ENCODE data around the gene CAMK4.

The CAMK4 gene

DNA sequence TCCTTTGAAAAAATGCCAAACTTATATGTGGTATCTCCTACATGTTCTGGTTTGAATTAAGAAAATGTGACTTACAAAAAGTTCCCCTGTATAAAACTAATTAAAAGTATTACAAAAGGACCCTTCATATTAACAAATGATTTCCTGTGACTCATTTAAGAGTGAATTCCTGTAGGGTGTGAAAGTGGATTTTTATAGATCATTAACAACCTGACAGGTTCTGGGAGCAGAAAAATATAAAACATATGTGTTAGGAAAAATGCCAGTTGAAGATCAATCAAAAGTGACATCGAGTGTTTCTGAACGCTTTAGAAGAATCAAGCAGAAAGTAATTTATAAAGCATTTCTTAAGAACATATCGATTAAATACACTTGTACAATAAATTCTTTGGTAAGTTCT is 35.5 kb downstream of the CAMK4 start:
- Mint-ChIP-seq H3K4me1 (ENCODE audit: low read depth) (peaks cover 36% of the 10 kb centered on the region), H3K9me3 (ENCODE audit: low read depth) (no peaks in the 10 kb centered on the region), H3K27me3 (no peaks in the 10 kb centered on the region), H3K36me3 (peaks cover 29% of the 10 kb centered on the region), H3K27ac (no peak overlapping the region), H3K4me3 (peak overlapping the region; percentile 24)

- Mint-ChIP-seq H3K4me1 (ENCODE audit: low read depth) (peaks cover 32% of the 10 kb centered on the region), H3K27ac (no peak overlapping the region), H3K4me3 (no peak overlapping the region), H3K27me3 (no peaks in the 10 kb centered on the region), H3K9me3 (ENCODE audit: low read depth) (no peaks in the 10 kb centered on the region), H3K36me3 (peaks cover 32% of the 10 kb centered on the region)
Observed at GRCh38 chr5:111261610-111262009, 37.4 kb downstream of the CAMK4 start.

- no peaks in the 10 kb centered on the region for H3K27me3 Mint-ChIP-seq
- H3K4me3 Mint-ChIP-seq: no peak overlapping the region
- no peak overlapping the region for H3K27ac Mint-ChIP-seq
- H3K9me3 Mint-ChIP-seq (ENCODE audit: low read depth): no peaks in the 10 kb centered on the region
- H3K4me1 Mint-ChIP-seq (ENCODE audit: low read depth): peaks cover 31% of the 10 kb centered on the region
- H3K36me3 Mint-ChIP-seq: peaks cover 31% of the 10 kb centered on the region
Observed at GRCh38 chr5:111262153-111262552, 38.0 kb downstream of the CAMK4 start.

DNA sequence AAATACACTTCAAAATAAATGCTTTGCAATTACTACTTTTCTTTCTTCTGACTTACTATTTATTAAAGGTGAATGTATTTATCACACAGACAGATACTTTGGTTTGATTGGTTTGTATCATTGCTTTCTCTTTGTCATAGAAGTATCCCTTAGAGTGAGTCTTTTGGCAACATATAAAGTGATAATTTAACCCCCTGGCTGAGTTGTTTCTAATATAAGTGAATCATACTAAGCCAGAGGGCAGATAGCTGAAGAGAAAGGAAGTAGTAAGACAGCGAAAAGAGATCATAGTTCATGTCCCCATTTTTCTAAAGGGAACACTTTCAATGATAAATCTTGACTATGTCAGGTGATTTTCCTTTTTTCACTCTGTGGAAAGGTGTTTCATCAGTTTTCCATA is 38.6 kb downstream of the CAMK4 start:
- Mint-ChIP-seq H3K4me3 (peak overlapping the region; percentile 46), H3K36me3 (peaks cover 26% of the 10 kb centered on the region), H3K27ac (peak overlapping the region; percentile 86), H3K9me3 (ENCODE audit: low read depth) (no peaks in the 10 kb centered on the region), H3K4me1 (ENCODE audit: low read depth) (peaks cover 27% of the 10 kb centered on the region), H3K27me3 (no peaks in the 10 kb centered on the region)

GRCh38 chr5:111266491-111266890 is 42.3 kb downstream of the CAMK4 start:
- peaks cover 58% of the 10 kb centered on the region for H3K4me1 Mint-ChIP-seq (ENCODE audit: low read depth)
- H3K36me3 Mint-ChIP-seq: peaks cover 42% of the 10 kb centered on the region

GRCh38 chr5:111268300-111268699 is 44.1 kb downstream of the CAMK4 start:
- Mint-ChIP-seq H3K9me3 (ENCODE audit: low read depth) (peaks cover 9% of the 10 kb centered on the region), H3K27ac (peak overlapping the region; percentile 86), H3K27me3 (no peaks in the 10 kb centered on the region), H3K4me3 (no peak overlapping the region), H3K36me3 (peaks cover 38% of the 10 kb centered on the region), H3K4me1 (ENCODE audit: low read depth) (peaks cover 73% of the 10 kb centered on the region)

More at GRCh38 chr5:111266491-111266890, 42.3 kb downstream of the CAMK4 start:
- peaks cover 9% of the 10 kb centered on the region for H3K9me3 Mint-ChIP-seq (ENCODE audit: low read depth)
- no peak overlapping the region for H3K4me3 Mint-ChIP-seq
- H3K27me3 Mint-ChIP-seq: no peaks in the 10 kb centered on the region
- peak overlapping the region; percentile 56 for H3K27ac Mint-ChIP-seq

DNA sequence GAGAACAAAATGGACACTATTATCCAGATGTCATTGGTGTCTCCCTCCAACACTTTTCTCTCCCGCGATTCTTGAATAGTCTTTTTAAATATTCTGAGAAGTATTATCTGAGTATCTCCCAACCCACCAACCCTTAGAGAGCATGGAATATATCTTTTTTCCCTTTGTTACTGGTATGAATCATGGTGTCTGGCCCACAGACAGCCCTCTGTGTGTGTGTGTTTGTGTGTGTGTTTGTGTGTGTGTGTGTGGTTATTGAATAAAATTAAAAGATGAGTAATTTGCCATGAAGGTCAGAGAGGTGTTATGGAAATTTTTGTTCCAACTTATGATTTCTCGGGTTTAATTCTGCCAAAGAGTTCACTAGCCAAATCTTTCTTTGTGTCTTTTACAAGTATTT is 47.7 kb downstream of the CAMK4 start:
- H3K27ac Mint-ChIP-seq: peak overlapping the region; percentile 74

DNA sequence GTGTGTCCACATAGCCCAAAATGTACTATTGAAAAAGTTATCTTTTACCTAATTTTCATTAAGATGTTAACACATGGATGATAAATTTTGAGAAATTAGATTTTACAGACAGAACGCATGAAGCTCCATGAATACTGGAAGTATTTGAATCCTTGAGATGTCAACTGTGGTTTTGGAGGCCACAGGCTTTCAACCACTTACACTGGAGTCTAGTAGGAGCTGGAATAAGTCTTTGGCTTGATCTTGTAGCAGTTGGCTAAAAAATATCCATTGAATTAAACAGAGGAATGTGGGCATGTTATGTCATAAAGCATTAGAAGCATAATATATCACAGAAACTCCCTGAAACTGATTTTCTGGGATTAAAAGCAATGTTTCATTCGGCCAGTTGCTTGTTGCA is 52.9 kb downstream of the CAMK4 start:
- Mint-ChIP-seq H3K27ac (peak overlapping the region; percentile 94), H3K4me1 (ENCODE audit: low read depth) (peaks cover 80% of the 10 kb centered on the region), H3K36me3 (no peaks in the 10 kb centered on the region), H3K4me3 (no peak overlapping the region), H3K9me3 (ENCODE audit: low read depth) (no peaks in the 10 kb centered on the region), H3K27me3 (no peaks in the 10 kb centered on the region)

More for the DNA sequence above, 47.7 kb downstream of the CAMK4 start:
- peaks cover 22% of the 10 kb centered on the region for H3K36me3 Mint-ChIP-seq
- no peaks in the 10 kb centered on the region for H3K27me3 Mint-ChIP-seq
- H3K4me3 Mint-ChIP-seq: no peak overlapping the region
- peaks cover 80% of the 10 kb centered on the region for H3K4me1 Mint-ChIP-seq (ENCODE audit: low read depth)
- H3K9me3 Mint-ChIP-seq (ENCODE audit: low read depth): peaks cover 9% of the 10 kb centered on the region

- Mint-ChIP-seq H3K4me1 (ENCODE audit: low read depth) (peaks cover 86% of the 10 kb centered on the region), H3K27me3 (no peaks in the 10 kb centered on the region), H3K36me3 (no peaks in the 10 kb centered on the region), H3K9me3 (ENCODE audit: low read depth) (no peaks in the 10 kb centered on the region), H3K27ac (peak overlapping the region; percentile 89), H3K4me3 (peak overlapping the region; percentile 70)
Observed at GRCh38 chr5:111278858-111279504, 54.8 kb downstream of the CAMK4 start.

DNA sequence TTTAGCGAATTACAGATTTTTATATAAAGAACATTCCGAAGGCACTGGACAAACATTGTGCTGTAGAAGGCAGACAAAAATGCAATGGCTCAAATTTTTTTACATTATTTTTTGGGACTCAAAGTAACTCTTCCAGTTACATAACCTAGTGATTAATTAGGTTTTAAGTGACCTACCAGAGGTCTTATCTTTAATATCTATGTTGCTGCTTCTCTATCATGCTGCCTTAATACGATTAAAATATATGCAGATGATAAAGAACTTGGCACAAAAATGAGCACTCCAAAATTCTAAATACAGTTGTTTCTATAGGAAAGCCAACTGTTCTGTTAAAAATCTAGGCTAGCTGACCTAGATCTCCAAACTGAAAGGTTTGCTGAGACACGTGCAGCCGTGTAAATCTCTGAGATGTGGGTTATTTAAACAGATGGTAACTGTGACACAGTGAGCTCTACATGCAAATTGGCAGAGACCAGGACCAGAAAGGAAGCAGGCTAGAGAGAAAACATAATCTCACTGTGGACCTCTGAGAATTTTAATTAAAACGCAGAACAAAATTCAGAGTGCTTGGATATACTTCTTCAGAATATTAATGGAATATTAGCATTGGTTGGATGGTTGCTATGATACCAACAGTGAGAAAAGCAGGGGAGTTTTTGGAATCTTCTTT is 56.2 kb downstream of the CAMK4 start:
- peaks cover 87% of the 10 kb centered on the region for H3K4me1 Mint-ChIP-seq (ENCODE audit: low read depth)
- no peak overlapping the region for H3K4me3 Mint-ChIP-seq
- H3K9me3 Mint-ChIP-seq (ENCODE audit: low read depth): no peaks in the 10 kb centered on the region
- no peaks in the 10 kb centered on the region for H3K27me3 Mint-ChIP-seq
- H3K36me3 Mint-ChIP-seq: no peaks in the 10 kb centered on the region
- H3K27ac Mint-ChIP-seq: peak overlapping the region; percentile 46

DNA sequence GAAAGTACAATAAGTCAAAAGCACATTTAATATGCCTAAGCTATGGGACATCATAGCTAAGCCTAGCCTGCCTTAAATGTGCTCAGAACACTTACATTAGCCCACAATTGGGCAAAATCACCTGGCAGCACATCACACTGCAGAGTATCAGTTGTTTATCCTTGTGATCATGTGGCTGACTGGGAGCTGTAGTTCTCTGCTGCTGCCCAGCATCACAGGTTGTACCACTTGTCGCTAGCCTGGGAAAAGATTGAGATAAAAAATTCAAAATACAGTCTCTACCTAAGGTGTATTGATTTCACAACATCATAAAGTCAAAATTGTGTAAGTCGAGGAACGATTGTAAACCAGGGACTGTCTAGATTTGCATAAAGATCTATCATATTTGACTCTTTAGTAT is 58.6 kb downstream of the CAMK4 start:
- Mint-ChIP-seq H3K4me3 (no peak overlapping the region), H3K27me3 (no peaks in the 10 kb centered on the region), H3K36me3 (no peaks in the 10 kb centered on the region), H3K4me1 (ENCODE audit: low read depth) (peaks cover 86% of the 10 kb centered on the region), H3K9me3 (ENCODE audit: low read depth) (no peaks in the 10 kb centered on the region), H3K27ac (peak overlapping the region; percentile 5)

DNA sequence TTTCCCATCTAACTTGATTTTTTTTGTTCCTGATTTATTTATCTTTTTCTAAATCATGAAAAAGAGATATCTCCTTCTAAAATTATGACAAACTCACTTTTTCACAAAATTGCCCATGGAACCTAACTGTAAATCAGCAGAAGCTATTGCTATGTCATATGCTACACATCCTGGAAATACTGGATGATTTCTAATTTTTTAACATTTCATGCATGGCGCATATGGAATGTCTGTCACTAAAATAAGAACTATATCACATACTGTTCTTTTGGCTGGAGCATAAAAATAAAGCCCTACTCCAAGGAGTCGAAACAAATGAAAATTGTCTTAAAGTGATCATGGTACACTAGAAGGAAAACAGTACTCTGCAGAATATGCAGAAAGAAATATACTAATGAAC is 60.6 kb downstream of the CAMK4 start:
- Mint-ChIP-seq H3K27me3 (no peaks in the 10 kb centered on the region), H3K4me3 (no peak overlapping the region), H3K27ac (no peak overlapping the region), H3K36me3 (peaks cover 4% of the 10 kb centered on the region), H3K9me3 (ENCODE audit: low read depth) (no peaks in the 10 kb centered on the region), H3K4me1 (ENCODE audit: low read depth) (peaks cover 85% of the 10 kb centered on the region)

GRCh38 chr5:111294551-111294950 is 70.4 kb downstream of the CAMK4 start:
- no peaks in the 10 kb centered on the region for H3K27me3 Mint-ChIP-seq
- no peak overlapping the region for H3K4me3 Mint-ChIP-seq
- H3K9me3 Mint-ChIP-seq (ENCODE audit: low read depth): peaks cover 3% of the 10 kb centered on the region
- peaks cover 16% of the 10 kb centered on the region for H3K36me3 Mint-ChIP-seq
- peak overlapping the region; percentile 74 for H3K27ac Mint-ChIP-seq
- peaks cover 53% of the 10 kb centered on the region for H3K4me1 Mint-ChIP-seq (ENCODE audit: low read depth)

GRCh38 chr5:111295649-111296048 is 71.5 kb downstream of the CAMK4 start:
- peaks cover 3% of the 10 kb centered on the region for H3K9me3 Mint-ChIP-seq (ENCODE audit: low read depth)
- no peak overlapping the region for H3K4me3 Mint-ChIP-seq
- H3K36me3 Mint-ChIP-seq: peaks cover 19% of the 10 kb centered on the region
- H3K4me1 Mint-ChIP-seq (ENCODE audit: low read depth): peaks cover 49% of the 10 kb centered on the region
- H3K27me3 Mint-ChIP-seq: no peaks in the 10 kb centered on the region
- H3K27ac Mint-ChIP-seq: peak overlapping the region; percentile 74

DNA sequence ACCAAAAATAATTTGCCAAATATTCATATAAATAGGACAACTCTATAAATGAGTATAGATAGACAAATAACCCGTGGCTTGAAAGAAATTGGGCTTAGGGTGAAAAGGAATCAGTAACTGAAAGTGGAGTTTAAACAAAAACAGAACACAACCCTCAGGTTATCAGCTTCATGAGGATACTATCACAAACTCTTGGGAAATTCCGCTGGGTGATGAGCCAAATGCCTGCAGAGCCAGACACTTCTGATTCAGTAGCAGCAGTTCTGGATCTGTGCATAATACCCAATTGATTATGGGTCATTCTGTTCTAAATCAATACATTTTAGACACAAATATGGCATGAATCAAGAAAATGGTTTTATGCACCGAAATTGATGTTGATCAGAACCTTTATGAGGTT is 72.4 kb downstream of the CAMK4 start:
- Mint-ChIP-seq H3K36me3 (peaks cover 20% of the 10 kb centered on the region), H3K27ac (peak overlapping the region; percentile 46), H3K27me3 (no peaks in the 10 kb centered on the region), H3K4me1 (ENCODE audit: low read depth) (peaks cover 49% of the 10 kb centered on the region), H3K4me3 (no peak overlapping the region), H3K9me3 (ENCODE audit: low read depth) (peaks cover 3% of the 10 kb centered on the region)

GRCh38 chr5:111299067-111299481 is 74.9 kb downstream of the CAMK4 start:
- peak overlapping the region; percentile 46 for H3K27ac Mint-ChIP-seq

More at GRCh38 chr5:111299067-111299481, 74.9 kb downstream of the CAMK4 start:
- Mint-ChIP-seq H3K36me3 (peaks cover 22% of the 10 kb centered on the region), H3K27me3 (no peaks in the 10 kb centered on the region), H3K4me1 (ENCODE audit: low read depth) (peaks cover 47% of the 10 kb centered on the region), H3K4me3 (no peak overlapping the region), H3K9me3 (ENCODE audit: low read depth) (peaks cover 3% of the 10 kb centered on the region)

Measured in activated naive CD8-positive, alpha-beta T cell (primary cell).